K562 (cell line): ENCODE measurements around the gene USP10. TPM values are rescaled to one million over a fixed set of nuclear protein-coding genes. Genes with fewer than 3 reads are reported as not detected.
A peak's percentile ranks its signal among the peaks of the same experiment; 100 is the strongest.

Source experiments
- ARHGAP35 ChIP-seq: fragments of 450-650 bp; IDR thresholded peaks from 2 replicates; pipeline ENCODE4 v1.6.1; 2018; ENCODE audit not compliant: partially characterized antibody
- ARID4B ChIP-seq: sonication (generic); formaldehyde crosslinking; IDR thresholded peaks from 2 replicates; pipeline ENCODE4 v1.8.0; 2022; ENCODE audit warnings: mild to moderate bottlenecking, missing genetic modification reagents
- BRF2 ChIP-seq: IDR thresholded peaks from 3 replicates; pipeline ENCODE4 v1.6.1; 2011; ENCODE audit warnings: borderline replicate concordance, mild to moderate bottlenecking; ENCODE audit not compliant: insufficient read length, insufficient read depth
- DPF2 ChIP-seq: fragments of 450-650 bp; IDR thresholded peaks from 2 replicates; pipeline ENCODE4 v1.6.1; 2016
- GABPB1 ChIP-seq: sonication (generic); formaldehyde crosslinking; IDR thresholded peaks from 2 replicates; pipeline ENCODE4 v1.8.0; 2022; ENCODE audit warnings: mild to moderate bottlenecking, missing genetic modification reagents
- GMEB1 ChIP-seq: fragments of 250-450 bp; sonication (Bioruptor Pico); IDR thresholded peaks from 2 replicates; pipeline ENCODE4 v1.4.0; 2020; ENCODE audit warnings: mild to moderate bottlenecking
- HMGN3 ChIP-seq: IDR thresholded peaks from 2 replicates; pipeline ENCODE4 v1.6.1; 2011; ENCODE audit warnings: borderline replicate concordance, low read depth, mild to moderate bottlenecking, mixed read lengths, low read length; ENCODE audit not compliant: insufficient read length; ENCODE audit errors: extremely low read depth
- HNRNPH1 ChIP-seq: fragments of 200-400 bp; formaldehyde crosslinking; optimal IDR thresholded peaks from 2 replicates; pipeline ENCODE3; 2017; ENCODE audit warnings: low read depth, mild to moderate bottlenecking, low read length, moderate library complexity
- PRMT5 ChIP-seq: sonication (generic); formaldehyde crosslinking; IDR thresholded peaks from 2 replicates; pipeline ENCODE4 v1.5.0; 2020; ENCODE audit warnings: missing genetic modification reagents
- WHSC1 ChIP-seq: IDR thresholded peaks from one replicate; pipeline ENCODE4 v1.6.1; 2012; ENCODE audit warnings: low read length, control low read depth, inconsistent platforms
- ZNF146 ChIP-seq: IDR thresholded peaks from one replicate; pipeline ENCODE4 v1.6.1; 2018; ENCODE audit warnings: missing compliant biosample characterization; ENCODE audit not compliant: unreplicated experiment
- ZNF395 ChIP-seq: fragments of 200-800 bp; sonication (Bioruptor generic); IDR thresholded peaks from 2 replicates; pipeline ENCODE4 v1.6.1; 2017; ENCODE audit warnings: missing genetic modification characterization, missing compliant biosample characterization
- ZNF445 ChIP-seq: fragments of 250-450 bp; sonication (Bioruptor Pico); IDR thresholded peaks from 2 replicates; pipeline ENCODE4 v1.4.0; 2020; ENCODE audit warnings: low read depth, mild to moderate bottlenecking, moderate library complexity
- ZNF639 ChIP-seq, 2 experiments: fragments of 200-800 bp in 1 of 2; sonication (Bioruptor generic) in 1 of 2; sonication (generic) in 1 of 2; formaldehyde crosslinking in 1 of 2; IDR thresholded peaks in 1 of 2; conservative IDR thresholded peaks in 1 of 2; 2 replicates each; pipeline versions ENCODE4 v1.5.0 to v1.6.1; 2016 to 2020; ENCODE audit warnings: missing compliant biosample characterization in 1 of 2, missing genetic modification characterization in 1 of 2, missing genetic modification reagents in 1 of 2
- polyA plus RNA-seq, 8 experiments: library from polyadenylated mRNA; depleted of rRNA in 4 of 8; stranded (reverse) in 5 of 8; unstranded in 3 of 8; fragments of >200 nt; fragmentation: Nextera tagmentation in 2 of 8; fragmentation: Illumina TruSeq in 1 of 8; extraction: Ambion mirVana in 2 of 8; extraction: Trizol in 1 of 8; gene quantifications; 2 replicates each; pipeline versions ENCODE4 v1.2.1 to v1.2.3, GENCODE V29; 2011 to 2014; ENCODE audit warnings: inconsistent platforms in 1 of 8, missing spikeins in 1 of 8
- total RNA-seq, 7 experiments: library from RNA; depleted of rRNA in 6 of 7; stranded (reverse); fragments of >200 nt in 6 of 7; fragmentation: Illumina TruSeq in 2 of 7; extraction: Trizol in 2 of 7; gene quantifications; 2 replicates each; pipeline versions ENCODE4 v1.2.1 to v1.2.3, GENCODE V29; 2011 to 2021; ENCODE audit warnings: low replicate concordance in 1 of 7

Gene USP10
- total and polyA plus RNA-seq, 9 of the 15 experiments (the other 6 are each of a cell fraction or from before 2014, with no cell fraction given) = 61.7 to 197 (median 116) TPM

GRCh38 chr16:84692451-84693214, 7.2 kb upstream of the USP10 start (continued):
- TF ChIP-seq ARID4B (CRISPR knock-in tag) (no peak), DPF2 (peak; percentile 49; the same call in 1 of the 2 replicates), ZNF146 (CRISPR knock-in tag) (no peak), BRF2 (no peak), ZNF639 (CRISPR knock-in tag; conservative IDR thresholded peaks at IDR 0.05 in 1 of 2, IDR thresholded peaks at IDR 0.05 in 1 of 2) (no peak), ZNF395 (CRISPR knock-in tag) (no peak), WHSC1 (no peak), ZNF445 (CRISPR knock-in tag) (no peak), GMEB1 (no peak), HMGN3 (no peak), ARHGAP35 (no peak), PRMT5 (CRISPR knock-in tag) (no peak), HNRNPH1 (no peak), GABPB1 (CRISPR knock-in tag) (peak; percentile 74)
